Heart right ventricle (tissue), 16 donors: ENCODE data around the gene GRIK4. TPM values are rescaled to one million over a fixed set of nuclear protein-coding genes. Genes with fewer than 3 reads are reported as not detected.

Experiments
- ATAC-seq, 8 donors: fragments of 200-7000 bp; cut with Tn5 transposase; one replicate each; pipeline ENCODE4 v1.9.1; 2020; ENCODE audit warnings: mild to moderate bottlenecking in 8 of 8, moderate library complexity in 8 of 8, moderate number of reproducible peaks in 1 of 8
- DNase-seq, 2 donors: peaks; one replicate each; pipeline ENCODE4 v3.0.0-alpha.2; 2020
- H3K27ac ChIP-seq, 10 donors: fragments of 200-600 bp; sonication (generic) in 2 of 10; one replicate each; pipeline versions ENCODE4 v1.5.0 to v1.8.0; 2020 to 2022; ENCODE audit warnings: mild to moderate bottlenecking in 3 of 10
- H3K27me3 ChIP-seq, 7 donors: fragments of 200-600 bp; one replicate each; pipeline ENCODE4 v1.8.0; 2021 to 2022; ENCODE audit warnings: mild to moderate bottlenecking in 2 of 7
- H3K36me3 ChIP-seq, 9 donors: fragments of 200-600 bp; sonication (generic) in 1 of 9; one replicate each; pipeline versions ENCODE4 v1.5.0 to v1.8.0; 2020 to 2022; ENCODE audit warnings: mild to moderate bottlenecking in 2 of 9
- H3K4me1 ChIP-seq, 9 donors: fragments of 200-600 bp; sonication (generic) in 1 of 9; one replicate each; pipeline versions ENCODE4 v1.5.0 to v1.8.0; 2020 to 2022; ENCODE audit warnings: mild to moderate bottlenecking in 4 of 9
- H3K4me3 ChIP-seq, 10 donors: fragments of 200-600 bp; sonication (generic) in 2 of 10; one replicate each; pipeline versions ENCODE4 v1.5.0 to v1.8.0; 2020 to 2022; ENCODE audit warnings: mild to moderate bottlenecking in 7 of 10, moderate library complexity in 2 of 10
- H3K9me3 ChIP-seq, 11 donors: fragments of 200-600 bp in 10 of 11; sonication (generic) in 2 of 11; one replicate each; pipeline versions ENCODE4 v1.5.0 to v1.8.0; 2013 to 2022; ENCODE audit warnings: mild to moderate bottlenecking in 2 of 11, control low read depth in 1 of 11, moderate library complexity in 1 of 11
- CTCF ChIP-seq, 9 donors: fragments of 200-600 bp; sonication (generic) in 2 of 9; IDR thresholded peaks; one replicate each; pipeline versions ENCODE4 v1.5.0 to v1.8.0; 2021 to 2022; ENCODE audit warnings: antibody characterized with exemption in 9 of 9, mild to moderate bottlenecking in 5 of 9, moderate library complexity in 1 of 9
- WGBS, 2 donors: extraction: QIAGEN DNeasy Blood & Tissue Kit; methylation state at CpG; one replicate each; pipeline ENCODE4 v1.1.7; 2013; ENCODE audit warnings: inconsistent platforms in 1 of 2; 5-methylcytosine and 5-hydroxymethylcytosine counted together
- intact Hi-C, 10 donors: fragments of 100-400 bp; cut with DNase I; formaldehyde crosslinking; loops; one replicate each; pipeline versions ENCODE4 v1.11.1 to v1.14.2; 2022
- polyA plus RNA-seq, 2 donors: library from polyadenylated mRNA; stranded (reverse); fragments of 200-250 nt; gene quantifications; one replicate each; pipeline ENCODE4 v1.2.3, GENCODE V29; 2013
- total RNA-seq, 10 donors: library from RNA; stranded (reverse); fragmentation: NEBNext Ultra II Directional in 3 of 10; extraction: Animal tissue kit (Norgen Biotek cat#: 25700) in 3 of 10; gene quantifications; one replicate each; pipeline versions ENCODE4 v1.2.1 to v1.2.4, GENCODE V29; 2021 to 2023
- donor health status: Arrhythmogenic right ventricular cardiomyopathy.
- donor health status: ischemic (EF 13 %, LVEDD 7.1; RV severe dilation, severe dysfunction).
- donor health status: healthy with polysubstance abuse.
- donor health status: DM: no; HTN: yes; CAD: no.
- donor health status: DM: no; HTN: no; CAD: no.
- donor health status: ischemic (EF 25% LVEDD 6.9; RV normal size, moderate dysfunction).
- donor health status: ischemic (EF 25% LVEDD 5.7; RV mildly dilated, moderate dysfunction).
- donor health status: healthy.
- donor health status: DM: yes; HTN: yes; CAD: no.
- donor health status: Ischemic cardiomyopathy.
- donor health status: ischemic (EF 35%, LVEDD 5.7; RV mildly dilated, moderate dysfunction).
- donor health status: nonischemic (EF 11% LVEDD 7.7; RV severe dilation, severe dysfunction).
- donor health status: DM: yes; HTN: yes; CAD: no.
- donor health status: PGD.
- donor health status: ischemic (EF 29% LVEDD 5.4; RV normal size, mild dysfunction).
- donor health status: nonischemic (EF 23%, LVEDD 6.1; RV moderate dilation, normal function).

GRIK4 gene
- total and polyA plus RNA-seq, 12 donors, result 0.01 to 0.85 (median 0.37) TPM; not detected in 6

GRCh38 chr11:120651836-120652235 lies 140.3 kb downstream of the GRIK4 start:
- Histone ChIP-seq H3K27ac (no peak overlapping the region), H3K27me3 (peaks cover 0 to 44% (median 0%) of the 10 kb centered on the region in 7 donors), H3K36me3 (no peaks in the 10 kb centered on the region), H3K9me3 (no peaks in the 10 kb centered on the region), H3K4me3 (no peak overlapping the region), H3K4me1 (no peaks in the 10 kb centered on the region)
- intact Hi-C loops, result no loop called here
- DNase-seq, result no peak
- TF ChIP-seq CTCF (IDR thresholded peaks at IDR 0.05), result no peak
- ATAC-seq, result no peak
- WGBS, 2 donors, result 80 to 83% methylated on average over 6 of the region's 6 CpGs

GRCh38 chr11:120652705-120653335 lies 141.3 kb downstream of the GRIK4 start:
- intact Hi-C loops, result no loop called here
- DNase-seq (no peak), ATAC-seq (no peak)
- Histone ChIP-seq H3K27ac (no peak overlapping the region), H3K4me1 (no peaks in the 10 kb centered on the region), H3K36me3 (no peaks in the 10 kb centered on the region), H3K27me3 (peaks cover 0 to 37% (median 0%) of the 10 kb centered on the region in 7 donors), H3K9me3 (no peaks in the 10 kb centered on the region), H3K4me3 (no peak overlapping the region)
- no peak for TF ChIP-seq CTCF (IDR thresholded peaks at IDR 0.05)
- WGBS, 2 donors, result 75 to 79% methylated on average over 3 of the region's 3 CpGs

- WGBS, 2 donors, result 92 to 94% methylated on average over 5 of the region's 5 CpGs
- DNase-seq (no peak), ATAC-seq (no peak)
- H3K27ac ChIP-seq, result no peak overlapping the region
- no peaks in the 10 kb centered on the region for H3K9me3 ChIP-seq
- H3K36me3 ChIP-seq, result no peaks in the 10 kb centered on the region
- intact Hi-C loops, result no loop called here
- peaks cover 0 to 37% (median 5%) of the 10 kb centered on the region in 7 donors for H3K27me3 ChIP-seq
- no peak overlapping the region for H3K4me3 ChIP-seq
- TF ChIP-seq CTCF (IDR thresholded peaks at IDR 0.05), result no peak
- H3K4me1 ChIP-seq, result no peaks in the 10 kb centered on the region
These were observed 144.0 kb downstream of the GRIK4 start for GRCh38 chr11:120655589-120655988.

GRCh38 chr11:120657306-120658070 lies 145.9 kb downstream of the GRIK4 start:
- H3K4me3 ChIP-seq, result no peak overlapping the region
- WGBS, 2 donors, result 77 to 86% methylated on average over 6 of the region's 6 CpGs
- DNase-seq (no peak), ATAC-seq (no peak)
- no peaks in the 10 kb centered on the region for H3K36me3 ChIP-seq
- H3K27me3 ChIP-seq, result peaks cover 0 to 48% (median 15%) of the 10 kb centered on the region in 7 donors
- intact Hi-C loops, result no loop called here
- no peak for TF ChIP-seq CTCF (IDR thresholded peaks at IDR 0.05)
- H3K27ac ChIP-seq, result no peak overlapping the region
- no peaks in the 10 kb centered on the region for H3K4me1 ChIP-seq
- no peaks in the 10 kb centered on the region for H3K9me3 ChIP-seq
